Esophagus squamous epithelium (tissue), 4 donors: ENCODE data around the gene CHST8.
"Not testable (repeated sequence)": the region's sequence is repeated elsewhere in the genome, so short reads cannot be mapped to it uniquely, and the experiment has no call there.

ENCODE experiments used
- POLR2A ChIP-seq, 4 donors: fragments of 450-650 bp; IDR thresholded peaks; one replicate each; pipeline ENCODE4 v1.6.1; 2017; ENCODE audit warnings: antibody characterized with exemption in 4 of 4, mild to moderate bottlenecking in 4 of 4, moderate library complexity in 3 of 4
- TF ChIP-seq, protein P1 (sequence below), 6 experiments: fragments of 450-650 bp in 4 of 6; fragments of 200-600 bp in 2 of 6; sonication (generic) in 2 of 6; IDR thresholded peaks; one replicate each; pipeline ENCODE4 v1.5.1; 2016 to 2019; ENCODE audit warnings: antibody characterized with exemption in 6 of 6, mild to moderate bottlenecking in 4 of 6, moderate library complexity in 4 of 6

DNA sequence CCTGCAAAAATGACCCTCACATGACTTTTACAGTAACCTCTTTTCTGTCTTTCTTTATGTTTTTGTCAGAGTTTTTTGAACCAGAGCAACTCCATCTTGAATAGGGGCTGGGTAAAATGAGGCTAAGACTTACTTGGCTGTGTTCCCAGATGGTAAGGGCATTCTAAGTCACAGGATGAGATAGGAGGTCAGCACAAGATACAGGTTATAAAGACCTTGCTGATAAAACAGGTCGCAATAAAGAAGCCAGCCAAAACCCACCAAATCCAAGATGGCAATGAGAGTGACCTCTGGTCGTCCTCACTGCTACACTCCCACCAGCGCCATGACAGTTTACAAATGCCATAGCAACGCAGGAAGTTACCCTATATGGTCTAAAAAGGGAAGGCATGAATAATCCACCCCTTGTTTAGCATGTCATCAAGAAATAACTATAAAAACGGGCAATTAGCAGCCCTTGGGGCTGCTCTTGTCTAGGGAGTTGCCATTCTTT lies 15.9 kb upstream of the CHST8 start:
- TF ChIP-seq, protein P1, sequence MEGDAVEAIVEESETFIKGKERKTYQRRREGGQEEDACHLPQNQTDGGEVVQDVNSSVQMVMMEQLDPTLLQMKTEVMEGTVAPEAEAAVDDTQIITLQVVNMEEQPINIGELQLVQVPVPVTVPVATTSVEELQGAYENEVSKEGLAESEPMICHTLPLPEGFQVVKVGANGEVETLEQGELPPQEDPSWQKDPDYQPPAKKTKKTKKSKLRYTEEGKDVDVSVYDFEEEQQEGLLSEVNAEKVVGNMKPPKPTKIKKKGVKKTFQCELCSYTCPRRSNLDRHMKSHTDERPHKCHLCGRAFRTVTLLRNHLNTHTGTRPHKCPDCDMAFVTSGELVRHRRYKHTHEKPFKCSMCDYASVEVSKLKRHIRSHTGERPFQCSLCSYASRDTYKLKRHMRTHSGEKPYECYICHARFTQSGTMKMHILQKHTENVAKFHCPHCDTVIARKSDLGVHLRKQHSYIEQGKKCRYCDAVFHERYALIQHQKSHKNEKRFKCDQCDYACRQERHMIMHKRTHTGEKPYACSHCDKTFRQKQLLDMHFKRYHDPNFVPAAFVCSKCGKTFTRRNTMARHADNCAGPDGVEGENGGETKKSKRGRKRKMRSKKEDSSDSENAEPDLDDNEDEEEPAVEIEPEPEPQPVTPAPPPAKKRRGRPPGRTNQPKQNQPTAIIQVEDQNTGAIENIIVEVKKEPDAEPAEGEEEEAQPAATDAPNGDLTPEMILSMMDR (IDR thresholded peaks at IDR 0.05) = not testable (repeated sequence)
- not testable (repeated sequence) for TF ChIP-seq POLR2A (IDR thresholded peaks at IDR 0.05)
